ENCODE data around the gene ZFP36L2.

Gene ZFP36L2

GRCh38 chr2:43222475-43223309 is 3.7 kb downstream of the ZFP36L2 start:
- peak; percentile 30 for FAIRE-seq

- FAIRE-seq: peak; percentile 94
Observed at GRCh38 chr2:43221763-43222474, 4.5 kb downstream of the ZFP36L2 start.

- peak; percentile 79 for FAIRE-seq
Observed at GRCh38 chr2:43221124-43221762, 5.2 kb downstream of the ZFP36L2 start.

- FAIRE-seq: no peak
Observed at GRCh38 chr2:43220760-43221123, 5.7 kb downstream of the ZFP36L2 start.

GRCh38 chr2:43220229-43220751 is 6.1 kb downstream of the ZFP36L2 start:
- no peak for FAIRE-seq

GRCh38 chr2:43219383-43220228 is 6.8 kb downstream of the ZFP36L2 start:
- no peak for FAIRE-seq

GRCh38 chr2:43218702-43219382 is 7.6 kb downstream of the ZFP36L2 start:
- FAIRE-seq: no peak

DNA sequence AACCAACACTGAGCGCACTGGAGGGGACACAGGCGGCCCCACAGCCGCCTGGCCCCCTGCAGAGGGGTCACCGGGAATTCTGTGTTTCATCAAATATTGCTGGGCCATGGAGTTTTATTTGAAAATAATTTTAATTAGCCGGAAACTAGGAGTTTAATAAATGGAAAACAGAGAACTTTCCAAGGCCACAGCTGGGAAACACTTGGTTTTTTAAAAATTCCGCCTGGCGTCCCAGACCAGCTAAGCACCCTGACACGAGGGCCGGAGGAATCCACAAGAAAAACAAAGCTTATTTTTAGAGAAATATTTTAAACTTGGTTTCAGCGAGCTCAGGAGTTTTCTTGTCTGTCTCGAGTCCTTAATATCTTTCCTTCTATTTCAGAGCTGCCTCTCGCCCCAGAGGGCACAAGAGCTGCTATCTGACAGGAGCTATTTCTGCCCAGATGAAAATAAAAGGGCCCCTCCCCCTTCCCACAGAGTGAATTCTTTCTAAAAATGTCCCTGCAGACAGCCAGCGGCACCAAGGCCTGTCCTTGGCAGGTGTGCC is 8.2 kb downstream of the ZFP36L2 start:
- FAIRE-seq: no peak

- no peak for FAIRE-seq
Observed at GRCh38 chr2:43217228-43218154, 8.9 kb downstream of the ZFP36L2 start.

GRCh38 chr2:43216629-43217028 is 9.8 kb downstream of the ZFP36L2 start:
- FAIRE-seq: no peak

DNA sequence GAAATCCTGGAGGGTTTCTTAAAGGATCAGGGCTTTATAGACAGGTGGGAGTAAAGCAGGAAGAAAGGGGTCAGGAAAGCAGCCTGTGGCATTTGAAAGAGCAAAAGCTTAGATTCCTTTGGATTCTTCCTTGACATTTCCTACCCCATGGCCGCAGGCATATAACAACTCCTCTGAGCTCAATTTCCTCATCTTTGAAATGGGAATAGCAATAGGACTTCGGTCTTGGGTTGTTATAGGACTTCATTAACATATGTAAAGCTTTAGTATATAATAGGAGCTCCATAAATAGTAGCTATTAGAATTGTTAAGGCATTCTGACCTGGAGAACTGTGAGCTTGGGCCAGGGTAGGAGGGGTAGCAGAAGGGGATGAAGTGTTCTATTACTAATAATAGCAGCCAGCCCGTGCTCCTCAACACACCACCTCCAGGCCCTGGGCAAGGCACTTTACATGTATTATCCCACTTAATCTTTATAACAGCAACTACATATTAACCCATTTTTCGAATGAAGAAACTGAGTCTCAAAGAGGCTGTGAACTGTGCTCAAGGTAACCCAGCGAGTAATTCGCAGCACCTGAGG is 10.6 kb downstream of the ZFP36L2 start:
- no peak for FAIRE-seq

DNA sequence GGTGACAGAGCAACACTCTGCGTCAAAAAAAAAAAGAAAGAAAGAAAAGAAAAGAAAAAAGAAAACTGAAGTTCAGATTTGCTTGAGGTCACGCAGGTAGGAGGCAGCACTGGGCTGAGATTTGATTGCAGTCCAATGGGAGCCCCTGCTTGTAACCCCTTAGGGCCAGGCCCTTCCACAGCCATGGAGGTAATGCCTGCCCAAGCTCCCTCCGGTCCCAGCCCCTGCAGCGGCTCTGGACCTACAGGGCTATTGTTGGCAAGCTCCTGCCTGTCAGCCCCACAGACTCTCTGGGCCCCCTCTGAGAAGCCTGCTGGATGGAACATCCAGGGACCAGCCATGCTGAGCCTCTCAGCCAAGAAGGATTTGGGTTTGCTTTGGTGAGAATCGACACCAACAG is 12.2 kb downstream of the ZFP36L2 start:
- no peak for FAIRE-seq

DNA sequence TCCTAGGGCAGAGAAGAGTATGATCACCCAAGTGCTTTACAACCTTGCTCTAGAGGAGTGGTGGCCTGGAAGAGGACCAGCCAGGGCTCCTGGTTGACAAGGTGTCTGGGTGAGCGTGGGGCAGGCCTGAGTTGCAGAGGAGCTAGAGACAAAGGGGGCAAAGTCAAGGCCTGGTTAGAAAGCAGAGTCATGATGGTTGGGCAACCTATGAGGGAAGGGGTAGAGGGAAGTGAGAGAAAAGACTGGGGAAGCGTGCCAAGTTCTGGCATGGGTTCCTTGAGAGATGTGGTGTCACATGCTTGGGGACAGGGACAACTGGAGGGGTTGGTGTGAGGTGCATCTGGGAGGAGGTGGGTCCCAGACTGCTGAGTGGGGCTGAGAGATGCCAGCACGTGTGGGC is 13.5 kb downstream of the ZFP36L2 start:
- no peak for FAIRE-seq

- no peak for FAIRE-seq
Observed at GRCh38 chr2:43212216-43212835, 14.1 kb downstream of the ZFP36L2 start.

DNA sequence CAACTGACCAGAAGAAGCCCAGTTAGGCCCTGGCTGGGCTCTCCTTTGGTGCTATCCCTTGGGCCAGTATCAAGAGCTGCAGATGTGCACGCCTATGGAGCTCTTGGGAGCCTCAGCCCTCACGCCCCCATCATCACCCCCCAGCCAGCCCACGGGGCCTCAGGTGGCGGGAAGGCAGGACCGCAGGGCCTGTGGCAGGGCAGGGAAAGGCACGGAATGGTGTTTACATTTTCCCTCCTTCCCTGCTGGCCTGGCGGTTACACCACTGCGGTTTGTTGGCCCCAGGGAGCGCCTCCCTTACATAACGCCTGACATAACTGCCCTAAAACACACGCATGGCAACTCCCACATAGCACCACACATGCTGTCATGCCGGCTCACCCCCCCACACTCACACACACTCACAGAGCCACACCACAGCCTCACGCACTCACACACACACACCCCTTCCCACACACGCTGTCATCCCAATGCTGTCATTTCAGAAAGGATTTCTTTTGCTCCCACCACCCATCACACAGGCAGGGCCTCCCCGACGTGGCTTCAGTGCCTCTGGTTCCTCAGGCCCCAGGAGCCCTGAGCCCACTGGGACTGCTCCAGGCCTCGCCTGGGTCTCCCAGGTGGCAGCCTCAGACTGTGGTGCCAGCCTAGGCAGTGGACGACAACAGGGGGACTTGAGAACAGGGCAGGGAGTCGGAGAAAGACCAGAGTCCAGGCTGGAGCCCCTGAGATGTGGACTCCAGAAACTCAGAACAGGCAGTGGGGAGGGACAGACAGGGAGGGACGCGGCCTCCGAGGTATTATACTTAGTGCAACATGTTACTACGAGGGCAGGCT is 15.7 kb downstream of the ZFP36L2 start:
- FAIRE-seq: no peak

DNA sequence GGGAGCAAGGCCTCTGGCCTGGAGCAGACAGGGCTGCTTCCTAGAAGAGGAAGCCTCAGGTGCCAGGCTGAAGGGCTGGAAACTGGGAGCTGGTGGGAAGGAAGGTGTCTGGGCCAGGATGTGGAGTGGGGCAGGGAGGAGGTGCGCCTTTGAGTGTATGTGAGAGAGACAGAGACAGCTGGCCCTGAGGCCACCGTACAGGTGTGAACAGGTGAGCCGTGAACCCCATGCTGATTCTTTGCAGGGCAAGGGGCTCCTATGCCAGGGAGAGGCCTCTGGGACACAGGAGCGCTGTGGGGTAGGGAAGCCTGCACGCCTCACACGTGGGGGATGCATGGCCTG is 16.3 kb downstream of the ZFP36L2 start:
- FAIRE-seq: no peak

- no peak for FAIRE-seq
Observed at GRCh38 chr2:43209204-43209717, 17.1 kb downstream of the ZFP36L2 start.

- no peak for FAIRE-seq
Observed at GRCh38 chr2:43207553-43208300, 18.7 kb downstream of the ZFP36L2 start.
